ENCODE results near the gene IRF5.

Gene IRF5

GRCh38 chr7:128937647-128938543 is at the start of gene IRF5:
TSS of gene IRF5 (plus strand) at chr7:128937927. CDS start at chr7:128942082, 4,155 bp downstream.
- no peak for DNase-seq (ENCODE audit: low read depth)

- DNase-seq (ENCODE audit: low read depth): no peak
Observed at GRCh38 chr7:128888039-128888755, 49.5 kb upstream of the IRF5 start.

GRCh38 chr7:128888756-128889095 is 49.0 kb upstream of the IRF5 start:
- no peak for DNase-seq (ENCODE audit: low read depth)

- no peak for DNase-seq (ENCODE audit: low read depth)
Observed at GRCh38 chr7:128889121-128889520, 48.6 kb upstream of the IRF5 start.

GRCh38 chr7:128890306-128891109 is 47.2 kb upstream of the IRF5 start:
- DNase-seq (ENCODE audit: low read depth): no peak

- DNase-seq (ENCODE audit: low read depth): no peak
Observed at GRCh38 chr7:128891110-128891941, 46.4 kb upstream of the IRF5 start.

GRCh38 chr7:128891942-128892269 is 45.8 kb upstream of the IRF5 start:
- DNase-seq (ENCODE audit: low read depth): no peak

- no peak for DNase-seq (ENCODE audit: low read depth)
Observed at GRCh38 chr7:128892521-128893250, 45.0 kb upstream of the IRF5 start.

- DNase-seq (ENCODE audit: low read depth): no peak
Observed at GRCh38 chr7:128893251-128894100, 44.3 kb upstream of the IRF5 start.

- no peak for DNase-seq (ENCODE audit: low read depth)
Observed at GRCh38 chr7:128894101-128894440, 43.7 kb upstream of the IRF5 start.

- no peak for DNase-seq (ENCODE audit: low read depth)
Observed at GRCh38 chr7:128895320-128895719, 42.4 kb upstream of the IRF5 start.

GRCh38 chr7:128899392-128899791 is 38.3 kb upstream of the IRF5 start:
- no peak for DNase-seq (ENCODE audit: low read depth)

- no peak for DNase-seq (ENCODE audit: low read depth)
Observed at GRCh38 chr7:128900237-128900636, 37.5 kb upstream of the IRF5 start.

GRCh38 chr7:128902761-128903585 is 34.8 kb upstream of the IRF5 start:
- no peak for DNase-seq (ENCODE audit: low read depth)

GRCh38 chr7:128903621-128904361 is 33.9 kb upstream of the IRF5 start:
- no peak for DNase-seq (ENCODE audit: low read depth)

- DNase-seq (ENCODE audit: low read depth): no peak
Observed at GRCh38 chr7:128904381-128905197, 33.1 kb upstream of the IRF5 start.

- no peak for DNase-seq (ENCODE audit: low read depth)
Observed at GRCh38 chr7:128906001-128906765, 31.5 kb upstream of the IRF5 start.

Data from T-helper 22 cell (primary cell).